Upper lobe of right lung (tissue), 1 donor: ENCODE measurements around the gene CAGE1. TPM values are rescaled to one million over a fixed set of nuclear protein-coding genes. Genes with fewer than 3 reads are reported as not detected.

ENCODE experiments used
- ATAC-seq: fragments of 200-7000 bp; cut with Tn5 transposase; one replicate; pipeline ENCODE4 v1.9.1; 2020; ENCODE audit warnings: mild to moderate bottlenecking, moderate library complexity
- DNase-seq: peaks from one replicate; pipeline ENCODE4 v3.0.0-alpha.2; 2020
- H3K27ac ChIP-seq: fragments of 200-600 bp; one replicate; pipeline ENCODE4 v1.8.0; 2022
- H3K27me3 ChIP-seq: fragments of 200-600 bp; one replicate; pipeline ENCODE4 v1.8.0; 2022; ENCODE audit warnings: mild to moderate bottlenecking
- H3K36me3 ChIP-seq: fragments of 200-600 bp; one replicate; pipeline ENCODE4 v1.8.0; 2022
- H3K4me1 ChIP-seq: fragments of 200-600 bp; one replicate; pipeline ENCODE4 v1.8.0; 2022
- H3K4me3 ChIP-seq: fragments of 200-600 bp; one replicate; pipeline ENCODE4 v1.8.0; 2022; ENCODE audit warnings: mild to moderate bottlenecking
- H3K9me3 ChIP-seq: fragments of 200-600 bp; one replicate; pipeline ENCODE4 v1.8.0; 2022
- CTCF ChIP-seq: fragments of 200-600 bp; IDR thresholded peaks from one replicate; pipeline ENCODE4 v1.8.0; 2022; ENCODE audit warnings: antibody characterized with exemption
- intact Hi-C: fragments of 100-400 bp; cut with DNase I; formaldehyde crosslinking; loops from one replicate; pipeline ENCODE4 v1.11.0; 2022
- total RNA-seq: library from RNA; stranded (reverse); fragmentation: NEBNext Ultra II Directional; extraction: Animal tissue kit (Norgen Biotek cat#: 25700); gene quantifications from one replicate; pipeline ENCODE4 v1.2.1, GENCODE V29; 2021
- donor health status: DM: no; HTN: yes; CAD: no; lungs with severe emphysema.

CAGE1 gene
- total RNA-seq, 1 donor from 2014 or later = not detected

DNA sequence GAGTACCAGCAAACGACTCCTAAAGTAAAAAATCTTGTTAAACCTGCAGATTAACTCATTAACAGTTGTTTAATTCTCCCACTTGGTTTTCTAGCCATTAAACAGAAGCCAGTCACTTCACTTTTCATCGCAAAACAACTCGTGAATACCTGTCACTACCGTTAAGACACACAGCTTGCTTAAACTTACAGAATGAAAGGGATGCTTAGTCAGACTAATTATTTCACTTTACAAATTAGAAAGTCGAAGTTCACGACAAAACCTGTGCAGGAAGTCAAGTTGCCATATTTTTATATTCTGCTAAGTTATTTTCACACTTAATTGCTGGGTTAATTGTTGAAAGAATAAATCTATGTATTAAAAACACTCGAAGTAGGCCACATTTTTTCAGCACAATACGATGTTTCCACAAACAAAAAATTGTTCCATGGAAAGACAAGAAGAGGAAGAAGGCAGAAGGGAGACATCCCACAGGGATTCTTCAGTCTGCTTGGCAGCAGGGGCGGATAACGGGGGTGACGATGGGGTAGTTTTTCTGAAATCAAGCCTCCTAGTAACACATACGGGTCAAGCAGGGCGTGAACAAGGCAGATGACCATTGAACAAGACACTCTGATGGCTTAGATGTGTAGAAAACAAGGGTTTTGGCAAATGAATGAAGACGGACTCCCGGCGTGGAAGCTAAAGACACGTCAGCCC is 77.5 kb downstream of the CAGE1 start:
- Histone ChIP-seq H3K27ac (peak overlapping the region; percentile 93), H3K4me3 (peak overlapping the region; percentile 100), H3K27me3 (no peaks in the 10 kb centered on the region), H3K36me3 (peaks cover 25% of the 10 kb centered on the region), H3K9me3 (no peaks in the 10 kb centered on the region), H3K4me1 (peaks cover 15% of the 10 kb centered on the region)
- no peak for DNase-seq
- ATAC-seq = no peak
- intact Hi-C loops = no loop called here
- TF ChIP-seq CTCF = no peak

- Histone ChIP-seq H3K4me3 (no peak overlapping the region), H3K27ac (no peak overlapping the region), H3K9me3 (no peaks in the 10 kb centered on the region), H3K4me1 (peaks cover 15% of the 10 kb centered on the region), H3K27me3 (no peaks in the 10 kb centered on the region), H3K36me3 (peaks cover 33% of the 10 kb centered on the region)
- no peak for DNase-seq
- ATAC-seq = no peak
- intact Hi-C loops = no loop called here
- no peak for TF ChIP-seq CTCF
Measured at GRCh38 chr6:7311176-7311575, 78.4 kb downstream of the CAGE1 start.

DNA sequence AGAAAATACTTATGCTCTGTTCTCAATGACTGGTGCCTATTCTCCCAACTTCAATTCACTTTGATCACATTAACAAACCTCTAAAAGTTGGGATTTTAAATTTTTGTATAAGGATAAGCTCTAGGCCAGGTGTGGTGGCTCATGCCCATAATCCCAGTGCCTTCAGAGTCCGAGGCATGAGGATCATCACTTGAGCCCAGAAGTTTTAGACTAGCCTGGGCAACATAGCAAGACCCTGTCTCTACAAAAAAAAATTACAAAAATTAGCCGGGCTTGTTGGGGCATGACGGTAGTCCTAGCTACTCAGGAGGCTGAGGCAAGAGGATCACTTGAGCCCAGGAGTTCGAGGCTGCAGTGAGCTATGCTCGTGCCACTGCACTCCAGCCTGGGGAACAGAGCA is 80.5 kb downstream of the CAGE1 start:
- ATAC-seq (no peak), DNase-seq (no peak)
- Histone ChIP-seq H3K4me1 (peaks cover 18% of the 10 kb centered on the region), H3K27me3 (no peaks in the 10 kb centered on the region), H3K36me3 (peaks cover 52% of the 10 kb centered on the region), H3K27ac (no peak overlapping the region), H3K9me3 (no peaks in the 10 kb centered on the region), H3K4me3 (no peak overlapping the region)
- intact Hi-C loops = no loop called here
- TF ChIP-seq CTCF = no peak

DNA sequence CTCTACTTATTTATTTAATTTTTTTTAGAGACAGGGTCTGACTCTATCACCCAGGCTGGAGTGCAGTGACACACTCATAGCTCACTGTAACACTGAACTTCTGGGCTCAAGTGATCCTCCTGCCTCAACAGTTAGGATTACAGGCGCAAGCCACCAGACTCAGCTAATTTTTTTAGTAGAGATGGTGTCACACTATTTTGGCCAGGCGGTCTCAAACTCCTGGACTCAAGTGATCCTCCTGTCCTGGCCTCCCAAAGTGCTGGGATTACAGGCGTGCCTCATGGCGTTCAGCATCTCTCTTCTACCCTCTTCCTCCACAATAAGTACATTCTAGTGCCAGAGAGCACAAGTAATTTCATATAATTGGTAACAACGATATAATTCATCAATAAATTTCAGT is 82.0 kb downstream of the CAGE1 start:
- Histone ChIP-seq H3K27ac (no peak overlapping the region), H3K4me3 (no peak overlapping the region), H3K4me1 (peaks cover 18% of the 10 kb centered on the region), H3K27me3 (no peaks in the 10 kb centered on the region), H3K9me3 (no peaks in the 10 kb centered on the region), H3K36me3 (peaks cover 67% of the 10 kb centered on the region)
- intact Hi-C loops = no loop called here
- no peak for DNase-seq
- TF ChIP-seq CTCF = no peak
- ATAC-seq = no peak

- DNase-seq (no peak), ATAC-seq (no peak)
- intact Hi-C loops = no loop called here
- Histone ChIP-seq H3K36me3 (peaks cover 94% of the 10 kb centered on the region), H3K27me3 (no peaks in the 10 kb centered on the region), H3K4me3 (no peak overlapping the region), H3K27ac (no peak overlapping the region), H3K9me3 (no peaks in the 10 kb centered on the region), H3K4me1 (peaks cover 8% of the 10 kb centered on the region)
- no peak for TF ChIP-seq CTCF
Measured at GRCh38 chr6:7304821-7305220, 84.7 kb downstream of the CAGE1 start.

- no peaks in the 10 kb centered on the region for H3K9me3 ChIP-seq
- peaks cover 97% of the 10 kb centered on the region for H3K36me3 ChIP-seq
- intact Hi-C loops = no loop called here
- ATAC-seq (no peak), DNase-seq (no peak)
- TF ChIP-seq CTCF = no peak
- no peaks in the 10 kb centered on the region for H3K27me3 ChIP-seq
- peaks cover 3% of the 10 kb centered on the region for H3K4me1 ChIP-seq
- H3K4me3 ChIP-seq = no peak overlapping the region
- no peak overlapping the region for H3K27ac ChIP-seq
Measured at GRCh38 chr6:7301702-7302101, 87.8 kb downstream of the CAGE1 start.
